GM12865 (cell line): ENCODE measurements around the gene H19.

Experiments
- DNase-seq: peaks from one replicate; pipeline ENCODE4 v3.0.0; 2010; ENCODE audit warnings: low read depth
- H3K4me3 ChIP-seq: 2 replicates; pipeline ENCODE4 v1.5.1; 2011; ENCODE audit warnings: mild to moderate bottlenecking, low read depth, low read length, control low read depth
- CTCF ChIP-seq: IDR thresholded peaks from 2 replicates; pipeline ENCODE4 v1.5.1; 2011; ENCODE audit warnings: low read length, control low read depth, low read depth, inconsistent platforms; ENCODE audit not compliant: insufficient read depth; ENCODE audit errors: missing control alignments

Gene H19

GRCh38 chr11:1964955-1965354 is 32.7 kb downstream of the H19 start:
- no peak for DNase-seq
- no peak for TF ChIP-seq CTCF
- H3K4me3 ChIP-seq, result no peak overlapping the region

- no peak for DNase-seq
- no peak for TF ChIP-seq CTCF
- H3K4me3 ChIP-seq, result no peak overlapping the region
These were observed 33.3 kb downstream of the H19 start for GRCh38 chr11:1964348-1964747.

GRCh38 chr11:1963864-1964263 is 33.8 kb downstream of the H19 start:
- no peak overlapping the region for H3K4me3 ChIP-seq
- no peak for TF ChIP-seq CTCF
- no peak for DNase-seq

GRCh38 chr11:1959786-1960185 is 37.9 kb downstream of the H19 start:
- no peak for TF ChIP-seq CTCF
- DNase-seq, result no peak
- no peak overlapping the region for H3K4me3 ChIP-seq

DNA sequence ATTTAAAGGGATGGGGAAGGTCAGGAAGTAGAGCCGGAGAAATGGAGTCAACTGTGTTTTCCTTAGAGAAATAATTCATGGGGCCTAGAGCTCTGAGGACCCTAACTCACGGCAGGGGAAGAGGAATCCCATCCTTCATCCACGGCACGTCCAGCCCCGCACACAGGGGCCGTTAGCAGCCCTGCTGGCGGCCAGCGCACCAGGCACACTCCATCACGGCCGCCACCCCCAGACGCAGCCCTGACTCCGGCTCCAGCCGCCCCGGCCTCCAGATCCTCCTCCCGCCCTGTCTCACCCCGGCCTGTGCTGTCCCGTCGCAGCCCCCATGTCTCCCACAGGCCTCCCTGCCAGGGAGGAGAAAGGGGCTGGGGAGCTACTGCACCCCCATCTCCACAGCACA is 39.3 kb downstream of the H19 start:
- no peak for DNase-seq
- H3K4me3 ChIP-seq, result no peak overlapping the region
- TF ChIP-seq CTCF, result no peak

GRCh38 chr11:1953489-1954266 is 44.0 kb downstream of the H19 start:
- TF ChIP-seq CTCF, result no peak
- no peak overlapping the region for H3K4me3 ChIP-seq
- DNase-seq, result no peak
